ENCODE results near the gene ACTG1. TPM values are rescaled to one million over a fixed set of nuclear protein-coding genes. Genes with fewer than 3 reads are reported as not detected.

Gene ACTG1
- polyA plus RNA-seq, 2 donors = 1,763 to 5,708 TPM

DNA sequence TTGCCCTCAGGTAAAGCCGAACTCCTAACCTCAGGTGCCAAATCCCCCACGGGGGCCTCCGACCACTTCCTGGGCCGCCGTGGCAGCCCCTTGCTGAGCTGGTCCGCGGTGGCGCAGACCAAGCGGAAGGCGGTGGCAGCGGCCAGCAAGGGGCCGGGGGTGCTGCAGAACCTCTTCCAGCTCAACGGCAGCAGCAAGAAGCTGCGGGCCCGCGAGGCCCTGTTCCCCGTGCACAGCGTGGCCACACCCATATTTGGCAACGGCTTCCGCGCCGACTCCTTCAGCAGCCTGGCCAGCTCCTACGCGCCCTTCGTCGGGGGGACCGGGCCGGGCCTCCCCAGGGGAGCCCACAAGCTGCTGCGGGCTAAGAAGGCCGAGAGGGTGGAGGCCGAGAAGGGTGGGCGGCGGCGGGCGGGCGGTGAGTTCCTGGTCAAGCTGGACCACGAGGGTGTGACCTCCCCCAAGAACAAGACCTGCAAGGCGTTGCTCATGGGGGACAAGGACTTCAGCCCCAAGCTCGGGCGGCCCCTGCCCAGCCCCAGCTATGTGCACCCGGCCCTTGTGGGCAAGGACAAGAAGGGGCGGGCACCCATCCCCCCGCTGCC, 51.6 kb downstream of the ACTG1 start:
- H3K27ac ChIP-seq (ENCODE audit: low read depth in 2 of 2, low read length in 1 of 2) = no peak overlapping the region
- no peaks in the 10 kb centered on the region for H3K9me3 ChIP-seq (ENCODE audit: control insufficient read depth in 2 of 2, insufficient read depth in 1 of 2, low read depth in 1 of 2, low read length in 1 of 2)
- H3K4me1 ChIP-seq (ENCODE audit: control insufficient read depth in 2 of 2, insufficient read depth in 2 of 2, low read length in 1 of 2) = no peaks in the 10 kb centered on the region
- no peaks in the 10 kb centered on the region for H3K27me3 ChIP-seq (ENCODE audit: control insufficient read depth in 1 of 2, insufficient read depth in 2 of 2, low read length in 2 of 2)
- WGBS, 2 donors = 67 to 72% methylated on average over 42 to 43 of the region's 43 CpGs
- no peak overlapping the region for H3K4me3 ChIP-seq (ENCODE audit: low read depth in 1 of 2, low read length in 2 of 2)
- peaks cover 5% of the 10 kb centered on the region in 2 donors for H3K36me3 ChIP-seq (ENCODE audit: control insufficient read depth in 2 of 2, insufficient read depth in 2 of 2, low read length in 1 of 2)

Other genes with a start within 250 kb of the ACTG1 start
- gene SLC38A10, start 217.5 kb downstream of the ACTG1 start, polyA plus RNA-seq = 10 to 100 TPM; 22.9 to 40.5 TPM
- 1 to 10 TPM; 3.0 to 9.1 TPM for gene BAHCC1, start 117.3 kb downstream of the ACTG1 start, polyA plus RNA-seq
- gene FSCN2, start 15.6 kb upstream of the ACTG1 start, polyA plus RNA-seq = 1 to 10 TPM in 1 of 2 donors, under 1 TPM in 1; 0.54 to 2.0 TPM
- 10 to 100 TPM; 17.3 to 27.1 TPM for gene FAAP100, start 39.6 kb upstream of the ACTG1 start, polyA plus RNA-seq
- gene NPLOC4, start 124.3 kb upstream of the ACTG1 start, polyA plus RNA-seq = 10 to 100 TPM; 30.6 to 38.8 TPM
- gene TSPAN10, start 124.4 kb upstream of the ACTG1 start, polyA plus RNA-seq = 1 to 10 TPM in 1 of 2 donors, under 1 TPM in 1; 0.56 to 1.7 TPM
- under 1 TPM; 0.12 to 0.33 TPM for gene PDE6G, start 143.7 kb upstream of the ACTG1 start, polyA plus RNA-seq
- 10 to 100 TPM; 38.1 to 46.1 TPM for gene OXLD1, start 153.8 kb upstream of the ACTG1 start, polyA plus RNA-seq
- 10 to 100 TPM; 22.2 to 33.0 TPM for gene CCDC137, start 153.9 kb upstream of the ACTG1 start, polyA plus RNA-seq
- gene ARL16, start 171.0 kb upstream of the ACTG1 start, polyA plus RNA-seq = 10 to 100 TPM; 36.2 to 53.9 TPM
- gene HGS, start 171.2 kb upstream of the ACTG1 start, polyA plus RNA-seq = 100 to 1,000 TPM in 1 of 2 donors, 10 to 100 TPM in 1; 83.6 to 131 TPM
- 100 to 1,000 TPM; 136 to 173 TPM for gene MRPL12, start 190.6 kb upstream of the ACTG1 start, polyA plus RNA-seq
- 10 to 100 TPM; 40.5 to 42.4 TPM for gene SLC25A10, start 199.5 kb upstream of the ACTG1 start, polyA plus RNA-seq

Measured in esophagus (tissue), 2 donors.